Stimulated activated CD4-positive, alpha-beta T cell treated with anti-CD3 and anti-CD28 coated beads, Interleukin-4, amount 100 ng/mL, for 24 hours (primary cell): Measurements from ENCODE around the gene SMIM10.
"Not testable (repeated sequence)": the region's sequence is repeated elsewhere in the genome, so short reads cannot be mapped to it uniquely, and the experiment has no call there.

Experiments
- DNase-seq: peaks from one replicate; pipeline ENCODE4 v3.0.0-alpha.2; 2020

Gene SMIM10

GRCh38 chrX:135015523-135016245, 24.9 kb downstream of the SMIM10 start:
- no peak for DNase-seq

- not testable (repeated sequence) for DNase-seq
Observed at GRCh38 chrX:135019890-135020289, 29.1 kb downstream of the SMIM10 start.

- not testable (repeated sequence) for DNase-seq
Observed at GRCh38 chrX:135023791-135024190, 33.0 kb downstream of the SMIM10 start.

- DNase-seq, result no peak
Observed at GRCh38 chrX:135024526-135024925, 33.7 kb downstream of the SMIM10 start.

- not testable (repeated sequence) for DNase-seq
Observed at GRCh38 chrX:135030207-135030963, 39.6 kb downstream of the SMIM10 start.

GRCh38 chrX:135041149-135042123, 50.6 kb downstream of the SMIM10 start:
- DNase-seq, result not testable (repeated sequence)
